ENCODE results near the gene DNAAF3.
"Not testable (repeated sequence)": the region's sequence is repeated elsewhere in the genome, so short reads cannot be mapped to it uniquely, and the experiment has no call there.

Gene DNAAF3

DNA sequence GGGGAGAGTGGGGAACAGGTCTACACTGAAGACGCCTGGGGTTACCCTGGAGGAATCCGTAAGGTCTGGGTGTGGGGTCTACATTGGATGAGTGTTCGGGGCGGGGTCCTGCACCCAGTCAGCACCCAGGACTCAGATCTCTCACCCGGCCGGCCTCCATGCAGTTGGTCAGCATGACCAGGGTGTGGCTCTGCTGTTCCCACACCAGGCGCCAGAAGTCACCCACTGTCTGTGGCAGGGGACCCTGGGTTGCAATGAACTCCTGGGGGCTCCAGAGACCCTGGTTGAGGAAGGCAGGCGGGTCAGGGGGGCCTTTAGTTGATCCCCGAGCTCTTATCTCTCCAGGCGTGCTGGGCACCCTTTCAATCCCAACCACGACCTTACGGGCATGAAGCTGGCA, 19.7 kb upstream of the DNAAF3 start:
- H3K9me3 Mint-ChIP-seq, result no peaks in the 10 kb centered on the region
- H3K27me3 Mint-ChIP-seq, result peaks cover 36% of the 10 kb centered on the region
- ATAC-seq (no peak), DNase-seq (no peak)
- peaks cover 13% of the 10 kb centered on the region for H3K4me1 Mint-ChIP-seq
- H3K27ac Mint-ChIP-seq, result no peak overlapping the region
- H3K4me3 Mint-ChIP-seq, result no peak overlapping the region

DNA sequence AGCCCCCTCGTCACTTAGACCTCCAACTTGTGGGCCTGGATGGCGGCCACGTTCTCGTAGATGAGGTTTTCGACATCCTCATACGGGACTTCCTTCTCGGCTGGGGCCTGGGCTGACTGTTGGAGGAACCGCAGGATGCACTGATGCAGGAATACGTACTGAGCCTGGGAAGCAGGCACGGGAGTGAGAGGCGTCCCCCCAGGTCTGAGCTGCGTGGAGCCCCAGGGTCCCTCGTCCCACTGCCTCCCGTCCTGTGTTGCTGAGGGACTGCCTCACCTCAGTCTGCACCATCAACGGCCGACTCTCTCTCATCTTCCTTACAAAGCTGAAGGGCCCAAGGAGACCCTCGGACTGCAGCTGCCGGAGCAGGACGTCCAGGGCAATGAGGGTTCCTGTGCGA, 15.3 kb upstream of the DNAAF3 start:
- peaks cover 70% of the 10 kb centered on the region for H3K27me3 Mint-ChIP-seq
- ATAC-seq, result no peak
- H3K4me1 Mint-ChIP-seq, result peaks cover 26% of the 10 kb centered on the region
- DNase-seq, result no peak
- no peaks in the 10 kb centered on the region for H3K9me3 Mint-ChIP-seq
- H3K27ac Mint-ChIP-seq, result no peak overlapping the region
- no peak overlapping the region for H3K4me3 Mint-ChIP-seq

DNA sequence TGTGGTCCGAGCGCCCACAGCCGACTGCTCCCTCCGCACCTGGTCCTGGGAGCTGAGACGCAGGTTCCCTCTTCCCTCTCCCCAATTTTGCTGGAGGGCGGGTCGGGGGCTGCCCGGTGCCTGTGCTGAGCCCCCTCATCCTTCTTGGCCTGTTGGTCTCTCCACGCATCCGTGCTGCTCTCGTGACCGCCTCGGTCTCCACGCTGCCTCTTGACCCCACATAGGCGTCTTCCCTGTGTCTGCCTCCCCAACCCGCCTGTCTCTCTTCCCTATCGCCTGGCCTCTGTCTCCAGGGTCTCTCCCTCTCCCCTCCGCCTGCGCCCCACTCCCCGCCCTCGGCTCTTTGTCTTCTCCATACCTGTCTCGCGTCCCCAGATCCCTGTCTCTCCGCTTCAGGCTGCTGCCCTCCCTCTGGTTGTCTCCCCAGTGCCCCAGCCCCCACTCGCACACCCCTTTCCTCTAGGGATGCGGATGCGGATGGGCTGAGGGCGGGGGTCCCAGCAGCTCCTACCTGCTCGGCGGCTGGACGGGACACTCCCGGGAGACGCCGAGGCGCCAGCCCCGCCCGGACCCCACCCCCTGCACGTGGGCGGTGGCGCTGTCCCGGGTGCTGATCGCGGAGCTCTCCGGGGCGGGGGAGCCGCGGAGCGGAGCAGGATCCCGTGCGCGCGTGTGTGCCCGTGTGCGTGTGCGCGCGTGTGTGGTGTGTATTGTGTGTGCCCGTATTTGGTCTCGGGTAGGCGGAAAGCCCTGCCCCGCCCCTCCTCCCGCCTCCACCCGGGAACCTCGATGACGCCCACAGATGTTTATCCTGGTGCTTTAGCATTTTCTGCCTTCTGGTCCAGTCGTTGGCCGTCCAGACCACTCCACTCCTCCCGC, 13.4 kb upstream of the DNAAF3 start, which contains the start of gene SYT5:
TSS of gene SYT5 (minus strand) at position 684 of the 879 bp plus-strand sequence. CDS start 1,248 bp downstream, outside the sequence.
- H3K27me3 Mint-ChIP-seq, result peaks cover 78% of the 10 kb centered on the region
- H3K27ac Mint-ChIP-seq, result peak within 1 kb of the TSS in 1 of 2 donors; percentile 93
- ATAC-seq, result peak; percentile 52

DNA sequence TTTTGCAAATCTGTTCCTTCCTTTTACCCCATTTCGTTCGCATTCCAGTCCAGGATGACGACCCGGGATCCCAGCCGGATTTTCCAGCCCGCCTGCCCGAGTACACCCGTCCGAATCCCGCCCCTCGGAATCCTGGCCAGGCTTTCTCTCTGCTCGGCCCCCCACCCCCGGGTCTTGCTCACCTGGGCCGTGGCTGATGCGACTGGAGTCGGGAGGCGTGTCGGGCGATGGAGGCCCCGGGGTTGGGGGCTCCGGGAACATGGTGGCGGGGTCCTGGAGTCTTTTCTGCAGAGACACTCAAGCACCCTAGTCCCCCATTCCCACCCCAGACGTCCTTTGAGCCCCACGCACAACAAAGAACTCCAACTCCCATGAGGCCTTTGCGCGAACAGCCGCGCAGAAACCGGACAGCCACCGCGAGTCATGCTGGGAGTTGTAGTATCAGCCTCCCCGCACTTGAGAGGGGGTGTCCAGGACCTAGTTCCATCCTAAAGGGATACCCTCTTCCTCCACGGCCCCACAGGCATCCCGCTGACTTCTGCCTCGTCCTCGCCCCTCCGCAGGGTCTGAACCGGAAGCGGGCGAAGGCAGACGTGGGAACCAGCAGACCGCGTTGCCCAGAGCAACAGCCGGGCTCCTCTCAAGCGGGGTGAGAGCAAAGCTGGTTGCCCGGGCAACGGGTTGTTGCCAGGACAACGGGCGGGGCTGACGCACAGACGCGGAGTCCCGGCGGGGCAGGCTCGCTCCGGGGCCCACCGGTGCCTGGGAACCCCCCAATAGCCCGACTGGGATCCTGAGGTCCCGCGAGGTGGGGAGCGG, 12.6 kb upstream of the DNAAF3 start:
- DNase-seq (peak; percentile 92 to 93), ATAC-seq (peak; percentile 90)
- H3K27me3 Mint-ChIP-seq, result peaks cover 86% of the 10 kb centered on the region
- H3K9me3 Mint-ChIP-seq, result peaks cover 0 to 7% of the 10 kb centered on the region in 2 donors
- H3K27ac Mint-ChIP-seq, result peak overlapping the region; percentile 76 to 93
- peaks cover 39% of the 10 kb centered on the region for H3K4me1 Mint-ChIP-seq
- peak overlapping the region; percentile 71 to 87 for H3K4me3 Mint-ChIP-seq

More for the DNA sequence above, 13.4 kb upstream of the DNAAF3 start, which contains the start of gene SYT5:
- DNase-seq, result peak; percentile 61 to 72
- Mint-ChIP-seq H3K4me3 (peak within 1 kb of the TSS; percentile 71 to 87), H3K9me3 (peaks cover 0 to 6% of the 10 kb centered on the region in 2 donors), H3K4me1 (peaks cover 31% of the 10 kb centered on the region)

DNA sequence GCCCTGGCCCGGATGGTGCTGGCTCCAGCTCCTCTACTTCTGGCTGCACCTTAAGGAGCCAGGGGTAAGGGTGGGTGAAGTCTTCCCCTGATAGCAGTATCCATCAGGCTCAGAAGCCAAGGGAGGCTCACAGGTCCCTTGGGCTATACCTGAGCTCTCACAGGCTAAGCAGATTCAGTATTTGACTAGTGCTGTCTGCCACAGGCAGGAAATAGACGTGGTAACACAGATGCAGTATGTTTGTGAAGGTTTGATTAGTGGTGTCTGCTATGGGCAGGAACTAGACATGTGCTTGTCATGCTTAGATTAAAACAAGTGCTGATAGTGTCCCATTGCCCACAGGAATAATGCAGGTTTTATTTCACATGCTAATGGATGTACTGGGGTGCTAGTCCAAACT, 9.7 kb upstream of the DNAAF3 start:
- H3K27me3 Mint-ChIP-seq, result peaks cover 100% of the 10 kb centered on the region
- no peak overlapping the region for H3K4me3 Mint-ChIP-seq
- no peak overlapping the region for H3K27ac Mint-ChIP-seq
- peaks cover 0 to 7% of the 10 kb centered on the region in 2 donors for H3K9me3 Mint-ChIP-seq
- H3K4me1 Mint-ChIP-seq, result peaks cover 52% of the 10 kb centered on the region
- DNase-seq (no peak), ATAC-seq (no peak)

DNA sequence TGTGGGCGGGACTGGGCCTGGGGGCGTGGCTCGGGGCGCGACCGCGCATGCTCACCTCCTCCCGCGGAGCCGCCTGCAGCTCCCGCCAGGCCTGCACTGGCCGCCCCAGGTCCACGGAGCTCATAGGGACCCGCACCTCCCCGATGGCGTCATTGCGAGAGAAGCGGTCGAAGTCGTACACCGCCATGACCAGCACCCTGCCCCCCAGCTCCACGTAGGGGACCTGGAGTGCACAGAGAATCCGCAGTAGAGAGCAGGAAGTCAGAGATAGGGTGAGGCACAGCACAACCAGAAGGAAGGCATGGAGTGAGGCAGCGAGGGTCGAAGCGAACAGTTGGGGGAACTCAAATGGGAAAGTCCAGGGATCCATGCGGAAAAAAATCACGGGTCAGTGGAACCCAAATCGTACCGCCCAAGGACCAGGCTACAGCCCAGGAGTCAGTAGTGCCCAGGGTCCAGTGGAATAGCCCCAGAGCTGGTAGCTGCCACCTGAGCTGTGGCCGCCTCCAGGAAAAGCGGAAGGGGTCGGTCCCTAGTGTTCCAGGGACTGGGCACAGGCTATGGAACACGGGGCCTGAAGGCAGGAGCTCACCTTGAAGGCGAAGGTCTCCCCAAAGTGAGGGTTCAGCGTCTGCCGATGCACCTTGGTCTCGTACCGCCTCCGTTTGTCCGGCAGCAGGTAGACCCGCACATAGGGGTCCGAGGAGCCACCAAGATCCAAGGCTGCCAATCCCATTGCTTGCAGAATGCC, 8.9 kb upstream of the DNAAF3 start:
- Mint-ChIP-seq H3K4me3 (no peak overlapping the region), H3K4me1 (peaks cover 48% of the 10 kb centered on the region), H3K27me3 (peaks cover 100% of the 10 kb centered on the region), H3K27ac (peak overlapping the region in 1 of 2 donors; percentile 50), H3K9me3 (peaks cover 0 to 7% of the 10 kb centered on the region in 2 donors)
- ATAC-seq, result no peak
- no peak for DNase-seq

DNA sequence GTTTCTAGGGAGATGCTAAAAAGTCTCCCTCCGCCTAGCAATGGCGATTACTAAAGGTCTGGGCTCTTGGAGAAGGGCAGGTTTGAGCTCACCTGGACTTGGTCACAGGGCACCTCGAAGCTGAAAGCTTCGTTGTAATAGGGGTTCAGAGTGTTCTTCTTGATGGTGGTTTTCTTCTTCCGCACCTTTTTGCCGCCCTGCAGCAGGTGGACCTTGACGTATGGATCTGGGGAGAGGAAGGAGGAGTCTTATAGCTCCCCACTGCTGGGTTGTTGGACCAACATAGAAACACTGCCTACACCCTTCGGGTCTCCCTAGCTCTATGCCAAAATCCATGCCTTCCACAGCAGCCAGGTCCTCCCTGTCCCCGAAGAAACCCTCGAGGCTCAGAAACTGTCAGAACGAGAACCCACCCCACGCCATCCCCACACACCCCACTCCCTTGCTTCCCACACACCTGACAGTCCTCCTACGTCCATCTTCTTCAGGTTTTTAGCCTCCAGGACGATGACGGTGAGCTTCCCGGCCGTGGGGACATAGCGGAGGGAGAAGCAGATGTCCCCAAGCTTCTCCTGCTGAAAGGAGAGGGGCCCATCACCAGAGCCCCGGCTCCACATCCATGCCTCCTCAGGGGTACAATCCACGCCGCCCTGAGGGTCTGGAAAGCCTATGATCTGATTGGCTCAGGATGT, 8.2 kb upstream of the DNAAF3 start:
- H3K9me3 Mint-ChIP-seq, result peaks cover 0 to 7% of the 10 kb centered on the region in 2 donors
- DNase-seq (no peak), ATAC-seq (no peak)
- peak overlapping the region; percentile 72 to 75 for H3K4me3 Mint-ChIP-seq
- H3K27ac Mint-ChIP-seq, result no peak overlapping the region
- H3K4me1 Mint-ChIP-seq, result peaks cover 41% of the 10 kb centered on the region
- peaks cover 99% of the 10 kb centered on the region for H3K27me3 Mint-ChIP-seq

DNA sequence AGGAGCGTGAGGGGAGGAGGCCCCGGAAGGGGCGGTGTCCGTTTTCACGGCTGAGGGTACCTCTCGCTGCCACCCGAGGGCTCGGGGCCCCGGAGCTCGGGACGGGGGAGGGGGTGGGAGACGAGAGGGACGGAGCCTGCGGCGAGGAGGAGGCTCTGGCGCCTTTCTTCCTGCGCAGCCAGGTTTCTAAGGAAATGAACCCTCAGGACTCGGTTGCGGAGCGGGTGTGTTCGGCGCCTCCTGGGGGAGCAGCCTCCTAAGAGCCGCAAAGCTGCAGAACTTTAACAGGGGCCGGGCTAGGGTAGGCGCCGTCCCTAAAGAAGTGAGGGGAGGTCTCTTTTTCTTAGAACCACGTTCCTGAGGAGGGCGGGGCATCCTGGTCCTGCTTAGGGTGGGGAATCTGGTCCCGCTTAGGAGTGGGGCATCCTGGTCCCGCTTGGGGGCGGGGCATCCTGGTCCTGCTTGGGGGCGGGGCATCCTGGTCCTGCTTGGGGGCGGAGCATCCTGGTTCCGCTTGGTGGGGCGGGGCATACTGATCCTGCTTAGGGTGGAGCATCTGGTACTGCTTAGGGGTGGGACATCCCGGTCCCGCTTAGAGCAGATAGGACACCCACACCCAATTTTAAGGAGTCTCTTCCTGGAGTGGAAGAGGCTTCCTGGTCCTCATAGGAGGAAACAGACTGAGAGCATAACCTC, 7.4 kb upstream of the DNAAF3 start:
- Mint-ChIP-seq H3K4me3 (peak overlapping the region; percentile 72 to 75), H3K4me1 (peaks cover 34% of the 10 kb centered on the region), H3K27ac (no peak overlapping the region), H3K27me3 (peaks cover 99% of the 10 kb centered on the region), H3K9me3 (peaks cover 0 to 7% of the 10 kb centered on the region in 2 donors)
- ATAC-seq (peak; percentile 76), DNase-seq (peak; percentile 39 to 53)

DNA sequence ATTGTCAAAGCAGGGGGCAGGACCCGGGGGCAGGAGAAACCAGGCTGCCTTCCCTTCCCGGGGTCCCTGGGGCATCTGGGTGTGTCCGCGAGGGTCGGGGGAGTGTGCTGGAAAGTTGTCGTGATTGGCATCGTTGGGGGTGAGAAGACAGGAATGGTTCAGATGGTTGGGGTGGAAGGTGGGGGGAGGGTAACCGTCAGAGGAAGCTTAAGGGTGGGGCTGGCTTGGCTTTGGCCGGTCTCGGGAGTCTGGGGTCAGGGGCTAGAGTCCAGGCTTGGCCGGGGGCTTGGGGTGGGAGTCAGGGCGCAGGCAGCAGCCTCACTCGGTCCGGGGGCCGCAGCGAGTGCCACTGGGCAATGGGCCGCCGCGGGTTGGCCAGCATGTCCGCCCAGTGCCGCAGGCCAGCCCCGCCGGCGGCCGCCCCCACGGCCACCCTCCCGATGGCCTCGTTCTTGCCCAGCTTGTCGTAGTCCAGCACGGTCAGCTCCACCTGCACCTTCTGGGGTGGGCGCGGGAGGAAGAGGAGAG, 6.8 kb upstream of the DNAAF3 start:
- Mint-ChIP-seq H3K9me3 (peaks cover 0 to 7% of the 10 kb centered on the region in 2 donors), H3K4me3 (peak overlapping the region; percentile 75), H3K27me3 (peaks cover 95% of the 10 kb centered on the region), H3K4me1 (peaks cover 28% of the 10 kb centered on the region), H3K27ac (no peak overlapping the region)
- DNase-seq (no peak), ATAC-seq (no peak)

DNA sequence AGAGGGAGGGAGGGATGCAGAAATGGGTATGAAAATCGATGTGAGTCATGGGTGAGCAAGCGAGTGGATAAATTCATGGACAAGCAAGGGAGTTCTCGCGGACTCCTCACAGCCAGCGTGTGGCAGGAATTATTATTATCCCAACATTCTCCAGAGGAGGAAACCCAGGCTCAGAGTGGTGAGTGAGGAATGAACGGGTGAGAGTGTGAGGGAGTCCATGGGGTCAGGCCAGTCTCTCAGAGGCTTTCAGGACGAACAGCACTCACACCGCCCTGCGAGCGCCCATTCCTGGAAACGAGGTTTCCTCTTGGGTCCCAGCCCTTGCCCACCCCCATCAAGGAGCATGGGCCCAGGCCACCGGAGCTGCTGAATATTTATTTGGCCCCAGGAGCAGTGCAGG, 6.3 kb upstream of the DNAAF3 start:
- Mint-ChIP-seq H3K27me3 (peaks cover 94% of the 10 kb centered on the region), H3K27ac (no peak overlapping the region), H3K9me3 (peaks cover 0 to 7% of the 10 kb centered on the region in 2 donors), H3K4me1 (peaks cover 26% of the 10 kb centered on the region), H3K4me3 (peak overlapping the region; percentile 75)
- DNase-seq (no peak), ATAC-seq (no peak)

DNA sequence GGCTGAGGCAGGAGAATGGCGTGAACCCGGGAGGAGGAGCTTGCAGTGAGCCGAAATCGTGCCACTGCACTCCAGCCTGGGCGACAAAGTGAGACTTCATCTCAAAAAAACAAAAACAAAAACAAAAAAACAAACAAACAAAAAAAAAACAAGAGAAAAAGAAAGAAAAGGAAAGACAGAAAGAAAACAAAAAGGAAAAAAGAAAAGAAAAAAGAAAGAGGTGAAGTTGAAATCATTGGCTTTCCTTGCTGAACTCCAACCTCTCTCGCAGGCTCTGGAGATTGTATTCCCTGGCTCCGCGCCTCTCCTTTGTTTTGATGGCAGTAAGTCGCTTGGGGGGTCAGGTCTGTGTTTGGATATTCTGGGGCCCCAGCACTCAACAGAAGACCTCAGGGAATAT, 5.9 kb upstream of the DNAAF3 start:
- Mint-ChIP-seq H3K4me3 (peak overlapping the region; percentile 75), H3K27me3 (peaks cover 94% of the 10 kb centered on the region), H3K4me1 (peaks cover 27% of the 10 kb centered on the region)
- not testable (repeated sequence) for DNase-seq, ATAC-seq, H3K27ac Mint-ChIP-seq, H3K9me3 Mint-ChIP-seq

DNA sequence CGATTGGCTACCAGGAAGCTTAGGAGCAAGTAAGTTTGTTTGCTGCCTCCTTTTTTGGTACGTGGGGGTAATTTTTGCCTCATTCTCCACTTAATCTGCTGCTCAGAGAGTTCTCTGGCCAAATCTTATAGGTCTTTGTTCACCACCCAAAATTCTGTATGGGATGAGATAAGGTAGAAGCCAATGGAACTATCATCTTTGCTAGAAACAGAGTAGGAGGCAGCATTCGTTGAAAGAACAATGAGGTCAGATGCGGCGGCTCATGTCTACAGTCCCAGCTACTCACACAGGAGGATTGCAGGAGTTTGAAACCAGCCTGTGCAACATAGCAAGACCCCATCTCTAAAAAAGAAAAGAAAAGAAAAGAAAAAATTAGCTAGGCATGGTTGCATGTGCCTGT, 5.0 kb upstream of the DNAAF3 start:
- Mint-ChIP-seq H3K27ac (no peak overlapping the region), H3K4me1 (peaks cover 36% of the 10 kb centered on the region), H3K4me3 (no peak overlapping the region), H3K9me3 (peaks cover 0 to 7% of the 10 kb centered on the region in 2 donors), H3K27me3 (peaks cover 94% of the 10 kb centered on the region)
- ATAC-seq (no peak), DNase-seq (no peak)

DNA sequence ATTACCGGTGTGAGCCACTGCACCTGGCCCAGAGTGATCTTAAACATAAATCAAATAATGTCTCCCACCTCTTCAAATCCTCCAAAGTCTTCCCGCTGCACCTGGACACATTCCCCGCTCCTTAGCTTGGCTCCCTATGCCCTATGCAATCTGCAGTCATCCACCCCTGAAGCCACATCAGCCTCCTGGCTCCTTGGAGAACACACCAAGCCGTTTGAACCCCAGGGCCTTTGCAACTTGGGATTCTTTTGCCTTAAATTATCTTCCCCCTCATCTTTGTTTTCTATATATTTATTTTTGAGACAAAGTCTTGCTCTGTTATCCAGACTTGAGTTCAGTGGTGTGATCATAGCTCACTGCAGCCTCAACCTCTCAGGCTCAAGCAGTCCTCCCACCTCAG, 2.7 kb upstream of the DNAAF3 start:
- Mint-ChIP-seq H3K27ac (no peak overlapping the region), H3K9me3 (no peaks in the 10 kb centered on the region), H3K27me3 (peaks cover 94% of the 10 kb centered on the region), H3K4me1 (peaks cover 31% of the 10 kb centered on the region), H3K4me3 (no peak overlapping the region)
- DNase-seq (no peak), ATAC-seq (no peak)

DNA sequence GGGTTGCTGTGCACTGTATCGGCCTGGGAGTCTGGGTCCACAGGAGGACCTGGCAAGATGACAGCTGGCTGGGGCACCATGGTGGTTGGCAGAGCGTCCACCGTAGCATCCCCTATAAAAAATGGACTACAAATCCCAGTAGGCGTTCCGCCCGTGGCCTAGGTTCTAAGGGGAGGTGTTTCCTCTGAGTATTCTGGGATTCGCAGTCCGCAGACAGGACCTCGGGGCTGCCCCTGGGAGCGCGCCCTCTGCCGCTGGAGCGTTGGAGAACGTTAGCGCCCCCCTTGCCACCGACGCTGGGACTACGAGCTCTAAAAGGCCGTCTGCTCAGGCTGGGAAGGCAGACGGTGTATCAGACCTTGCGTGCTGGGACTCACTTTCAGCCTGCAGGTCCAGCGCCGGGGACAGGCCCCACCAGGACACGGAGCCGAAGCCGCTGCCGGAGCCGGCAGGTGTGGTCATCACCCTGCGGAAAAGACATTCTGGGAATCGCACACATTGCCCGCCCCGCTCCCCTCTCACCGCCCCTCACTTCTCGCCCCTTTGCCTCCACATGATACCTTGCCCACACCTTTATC, 372 bp downstream of the DNAAF3 start:
- H3K4me3 Mint-ChIP-seq, result peak overlapping the region; percentile 83 to 87
- H3K9me3 Mint-ChIP-seq, result no peaks in the 10 kb centered on the region
- no peak overlapping the region for H3K27ac Mint-ChIP-seq
- ATAC-seq, result peak; percentile 79
- H3K4me1 Mint-ChIP-seq, result peaks cover 17% of the 10 kb centered on the region
- peak; percentile 44 to 59 for DNase-seq
- peaks cover 87% of the 10 kb centered on the region for H3K27me3 Mint-ChIP-seq
